Measurements from ENCODE around the gene MFSD12. TPM values are rescaled to one million over a fixed set of nuclear protein-coding genes. Genes with fewer than 3 reads are reported as not detected.

MFSD12 gene
- total and polyA plus RNA-seq, 2 experiments from 2014 or later, result 23.0 to 67.9 TPM

- TF ChIP-seq EZH2 (IDR thresholded peaks at IDR 0.05; ENCODE audit: insufficient read depth, poor library complexity, severe bottlenecking), result no peak
- TF ChIP-seq EZH2phosphoT487 (IDR thresholded peaks at IDR 0.05; ENCODE audit: insufficient read depth, low read depth), result no peak
- Histone ChIP-seq H3K4me1 (ENCODE audit: insufficient read depth) (no peaks in the 10 kb centered on the region), H3K27me3 (replicated peaks; ENCODE audit: insufficient read depth) (no peaks in the 10 kb centered on the region), H4K20me1 (ENCODE audit: insufficient read depth) (peaks cover 4% of the 10 kb centered on the region; the same call in 1 of the 2 replicates), H3K9me2 (ENCODE audit: insufficient read depth) (no peaks in the 10 kb centered on the region), H3K4me2 (ENCODE audit: unreplicated experiment) (no peak overlapping the region), H3K79me2 (ENCODE audit: insufficient read depth) (peaks cover 100% of the 10 kb centered on the region), H3K4me3 (no peak overlapping the region), H3K9me3 (ENCODE audit: low read depth) (no peaks in the 10 kb centered on the region), H2AFZ (no peak overlapping the region), H3K27ac (no peak overlapping the region), H3F3A (ENCODE audit: insufficient read depth) (no peaks in the 10 kb centered on the region), H3K9ac (no peak overlapping the region), H3K36me3 (ENCODE audit: low read depth) (no peaks in the 10 kb centered on the region)
- in situ Hi-C loops (cut with MboI), result no loop called here
- WGBS, 2 experiments (ENCODE audit: low coverage in 1 of 2, low lambda C conversion rate in 2 of 2, missing lambda C conversion rate in 2 of 2), result 71 to 77% methylated on average over 12 of the region's 12 CpGs
- peak; percentile 33 for DNase-seq
These were observed 42.5 kb downstream of the MFSD12 start for GRCh38 chr19:3514930-3515329.

GRCh38 chr19:3513229-3514140, 43.9 kb downstream of the MFSD12 start:
- in situ Hi-C loops (cut with MboI), result no loop called here
- no peak for TF ChIP-seq EZH2phosphoT487 (IDR thresholded peaks at IDR 0.05; ENCODE audit: insufficient read depth, low read depth)
- TF ChIP-seq EZH2 (IDR thresholded peaks at IDR 0.05; ENCODE audit: insufficient read depth, poor library complexity, severe bottlenecking), result no peak
- H2AFZ ChIP-seq, result no peak overlapping the region
- DNase-seq, result no peak
- peaks cover 4% of the 10 kb centered on the region; the same call in 1 of the 2 replicates for H4K20me1 ChIP-seq (ENCODE audit: insufficient read depth)
- H3F3A ChIP-seq (ENCODE audit: insufficient read depth), result peaks cover 6% of the 10 kb centered on the region; the same call in 1 of the 2 replicates
- peaks cover 8% of the 10 kb centered on the region; the same call in 1 of the 2 replicates for H3K4me1 ChIP-seq (ENCODE audit: insufficient read depth)
- peaks cover 100% of the 10 kb centered on the region for H3K79me2 ChIP-seq (ENCODE audit: insufficient read depth)
- no peaks in the 10 kb centered on the region for H3K9me2 ChIP-seq (ENCODE audit: insufficient read depth)
- H3K36me3 ChIP-seq (ENCODE audit: low read depth), result no peaks in the 10 kb centered on the region
- H3K9me3 ChIP-seq (ENCODE audit: low read depth), result no peaks in the 10 kb centered on the region
- H3K4me2 ChIP-seq (ENCODE audit: unreplicated experiment), result no peak overlapping the region
- 87% methylated on average over 23 of the region's 23 CpGs for WGBS, 2 experiments (ENCODE audit: low coverage in 1 of 2, low lambda C conversion rate in 2 of 2, missing lambda C conversion rate in 2 of 2)
- H3K4me3 ChIP-seq, result no peak overlapping the region
- no peak overlapping the region for H3K9ac ChIP-seq
- H3K27me3 ChIP-seq (replicated peaks; ENCODE audit: insufficient read depth), result no peaks in the 10 kb centered on the region
- H3K27ac ChIP-seq, result no peak overlapping the region

GRCh38 chr19:3512562-3513228, 44.7 kb downstream of the MFSD12 start:
- Histone ChIP-seq H3K4me1 (ENCODE audit: insufficient read depth) (peaks cover 8% of the 10 kb centered on the region; the same call in 1 of the 2 replicates), H3K36me3 (ENCODE audit: low read depth) (no peaks in the 10 kb centered on the region), H3K79me2 (ENCODE audit: insufficient read depth) (peaks cover 100% of the 10 kb centered on the region), H2AFZ (no peak overlapping the region), H3K9me3 (ENCODE audit: low read depth) (no peaks in the 10 kb centered on the region), H3K4me2 (ENCODE audit: unreplicated experiment) (no peak overlapping the region), H3K27ac (no peak overlapping the region), H3K4me3 (no peak overlapping the region), H3K9ac (no peak overlapping the region), H3K9me2 (ENCODE audit: insufficient read depth) (no peaks in the 10 kb centered on the region), H3K27me3 (replicated peaks; ENCODE audit: insufficient read depth) (no peaks in the 10 kb centered on the region), H4K20me1 (ENCODE audit: insufficient read depth) (peaks cover 4% of the 10 kb centered on the region; the same call in 1 of the 2 replicates), H3F3A (ENCODE audit: insufficient read depth) (peaks cover 6% of the 10 kb centered on the region; the same call in 1 of the 2 replicates)
- TF ChIP-seq EZH2phosphoT487 (IDR thresholded peaks at IDR 0.05; ENCODE audit: insufficient read depth, low read depth) (no peak), EZH2 (IDR thresholded peaks at IDR 0.05; ENCODE audit: insufficient read depth, poor library complexity, severe bottlenecking) (no peak)
- in situ Hi-C loops (cut with MboI), result no loop called here
- WGBS, 2 experiments (ENCODE audit: low coverage in 1 of 2, low lambda C conversion rate in 2 of 2, missing lambda C conversion rate in 2 of 2), result 83 to 86% methylated on average over 17 of the region's 17 CpGs
- no peak for DNase-seq

GRCh38 chr19:3511506-3512251, 45.7 kb downstream of the MFSD12 start:
- DNase-seq, result no peak
- H3K9me3 ChIP-seq (ENCODE audit: low read depth), result no peaks in the 10 kb centered on the region
- H2AFZ ChIP-seq, result no peak overlapping the region
- TF ChIP-seq EZH2phosphoT487 (IDR thresholded peaks at IDR 0.05; ENCODE audit: insufficient read depth, low read depth) (no peak), EZH2 (IDR thresholded peaks at IDR 0.05; ENCODE audit: insufficient read depth, poor library complexity, severe bottlenecking) (no peak)
- WGBS, 2 experiments (ENCODE audit: low coverage in 1 of 2, low lambda C conversion rate in 2 of 2, missing lambda C conversion rate in 2 of 2), result 67 to 72% methylated on average over 25 to 26 of the region's 26 CpGs
- no peaks in the 10 kb centered on the region for H3K9me2 ChIP-seq (ENCODE audit: insufficient read depth)
- no peak overlapping the region for H3K4me3 ChIP-seq
- no peaks in the 10 kb centered on the region for H3K27me3 ChIP-seq (replicated peaks; ENCODE audit: insufficient read depth)
- peaks cover under 1% of the 10 kb centered on the region; the same call in 1 of the 2 replicates for H4K20me1 ChIP-seq (ENCODE audit: insufficient read depth)
- H3K27ac ChIP-seq, result no peak overlapping the region
- no peak overlapping the region for H3K9ac ChIP-seq
- H3K79me2 ChIP-seq (ENCODE audit: insufficient read depth), result peaks cover 100% of the 10 kb centered on the region
- H3F3A ChIP-seq (ENCODE audit: insufficient read depth), result peaks cover 6% of the 10 kb centered on the region; the same call in 1 of the 2 replicates
- H3K4me2 ChIP-seq (ENCODE audit: unreplicated experiment), result no peak overlapping the region
- in situ Hi-C loops (cut with MboI), result no loop called here
- H3K36me3 ChIP-seq (ENCODE audit: low read depth), result no peaks in the 10 kb centered on the region
- peaks cover 8% of the 10 kb centered on the region; the same call in 1 of the 2 replicates for H3K4me1 ChIP-seq (ENCODE audit: insufficient read depth)
